NCI-H2196 (cell line): Measurements from ENCODE around the gene GGTLC2.
A peak's percentile ranks its signal among the peaks of the same experiment; 100 is the strongest.
"Not testable (repeated sequence)": the region's sequence is repeated elsewhere in the genome, so short reads cannot be mapped to it uniquely, and the experiment has no call there.

ENCODE experiments used
- DNase-seq: peaks from one replicate; lab custom pipeline; 2025; ENCODE audit not compliant: unreplicated experiment; lab: John Stamatoyannopoulos, UW

GGTLC2 gene

DNA sequence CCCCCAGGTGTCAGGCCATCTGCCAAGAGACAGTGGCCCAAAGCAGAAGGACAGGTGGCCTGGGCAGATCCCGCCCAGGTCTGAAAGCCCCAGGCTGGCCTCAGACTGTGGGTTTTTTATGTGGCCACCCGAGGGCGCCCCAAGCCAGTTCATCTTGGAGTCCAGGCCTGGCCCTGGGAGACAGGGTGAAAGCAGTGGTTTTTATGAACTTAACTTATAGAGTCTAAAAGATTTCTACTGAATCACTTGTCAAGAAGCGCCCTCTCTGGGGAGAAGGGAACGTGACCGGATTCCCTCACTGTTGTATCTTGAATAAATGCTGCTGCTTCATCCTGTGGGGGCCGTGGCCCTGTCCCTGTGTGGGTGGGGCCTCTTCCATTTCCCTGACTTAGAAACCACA lies 8.2 kb upstream of the GGTLC2 start:
- not testable (repeated sequence) for DNase-seq

DNA sequence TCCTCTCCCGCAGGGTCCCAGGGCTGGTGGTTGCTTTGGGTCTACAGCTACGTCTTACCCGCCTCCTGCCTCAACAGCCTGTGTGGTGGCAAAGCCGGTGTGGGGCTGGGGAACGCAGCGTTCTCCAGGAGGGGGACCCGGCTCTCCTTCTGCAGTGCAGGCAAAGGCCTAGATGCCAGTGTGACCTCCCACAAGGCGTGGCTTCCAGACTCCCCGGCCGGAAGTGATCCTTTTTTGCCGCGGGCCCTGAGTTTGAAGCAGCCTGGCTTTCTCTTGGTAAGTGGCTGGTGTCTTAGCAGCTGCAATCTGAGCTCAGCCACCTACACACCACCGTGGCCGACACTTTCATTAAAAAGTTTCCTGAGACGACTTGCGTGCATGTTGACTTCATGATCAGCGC lies 6.1 kb upstream of the GGTLC2 start:
- not testable (repeated sequence) for DNase-seq

DNA sequence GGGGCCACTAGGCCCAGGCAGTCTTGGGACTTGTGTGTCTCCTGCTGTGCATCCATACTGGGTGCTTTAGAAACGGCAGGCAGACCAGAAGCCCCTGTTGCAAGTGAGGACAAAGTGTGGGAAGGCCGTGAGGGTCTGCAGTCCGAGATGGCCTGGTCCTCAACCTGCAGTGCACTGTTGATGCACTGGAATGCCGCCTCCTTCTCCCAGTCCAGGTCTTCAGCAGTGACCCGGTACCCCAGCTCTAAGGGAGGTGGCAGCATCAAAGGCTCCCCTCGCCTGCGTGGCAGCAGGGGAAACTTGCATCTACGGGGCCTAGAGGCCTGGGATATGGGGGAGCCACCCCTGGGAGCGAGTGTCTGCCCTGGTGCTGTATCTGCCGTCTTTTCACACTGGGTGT lies 2.2 kb upstream of the GGTLC2 start:
- DNase-seq = not testable (repeated sequence)

DNA sequence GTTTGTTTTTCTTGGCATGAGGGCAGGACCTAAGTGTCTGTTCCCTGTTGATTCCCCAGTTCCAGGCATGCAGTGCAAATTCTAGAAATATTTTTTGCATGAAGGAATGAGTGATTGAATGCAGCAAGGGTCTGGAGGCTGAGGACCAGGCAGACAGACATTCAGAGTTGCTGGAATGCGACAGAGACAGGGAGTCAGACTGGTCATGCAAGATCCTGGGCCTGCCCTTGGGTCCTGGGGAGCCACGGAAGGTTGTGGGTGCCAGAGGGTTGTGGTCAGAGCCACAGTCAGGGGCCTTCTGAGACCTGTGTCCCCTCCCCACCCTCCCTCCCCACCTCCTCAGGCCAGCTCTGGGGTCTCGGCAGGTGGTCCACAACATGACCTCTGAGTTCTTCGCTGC lies 1.6 kb downstream of the GGTLC2 start:
- not testable (repeated sequence) for DNase-seq

DNA sequence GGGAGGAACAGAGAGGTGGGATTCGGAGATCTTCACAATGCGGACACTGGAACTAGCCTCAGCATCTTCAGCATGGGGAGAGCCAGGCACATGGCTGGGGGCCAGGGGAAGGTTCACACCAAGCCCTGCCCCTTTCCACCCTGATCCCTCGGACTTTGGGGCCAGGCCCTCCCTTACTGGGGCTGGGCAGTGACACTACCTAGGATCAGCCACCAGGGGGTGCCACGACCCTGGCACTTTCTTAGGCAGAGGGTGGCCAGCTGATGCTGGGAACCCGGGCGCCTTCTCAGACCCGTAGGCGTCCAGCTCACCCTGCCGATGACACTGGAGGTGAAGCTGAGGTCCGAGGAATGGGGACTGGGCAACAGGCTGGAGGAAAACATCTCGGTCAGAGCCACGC lies 3.5 kb downstream of the GGTLC2 start:
- not testable (repeated sequence) for DNase-seq

DNA sequence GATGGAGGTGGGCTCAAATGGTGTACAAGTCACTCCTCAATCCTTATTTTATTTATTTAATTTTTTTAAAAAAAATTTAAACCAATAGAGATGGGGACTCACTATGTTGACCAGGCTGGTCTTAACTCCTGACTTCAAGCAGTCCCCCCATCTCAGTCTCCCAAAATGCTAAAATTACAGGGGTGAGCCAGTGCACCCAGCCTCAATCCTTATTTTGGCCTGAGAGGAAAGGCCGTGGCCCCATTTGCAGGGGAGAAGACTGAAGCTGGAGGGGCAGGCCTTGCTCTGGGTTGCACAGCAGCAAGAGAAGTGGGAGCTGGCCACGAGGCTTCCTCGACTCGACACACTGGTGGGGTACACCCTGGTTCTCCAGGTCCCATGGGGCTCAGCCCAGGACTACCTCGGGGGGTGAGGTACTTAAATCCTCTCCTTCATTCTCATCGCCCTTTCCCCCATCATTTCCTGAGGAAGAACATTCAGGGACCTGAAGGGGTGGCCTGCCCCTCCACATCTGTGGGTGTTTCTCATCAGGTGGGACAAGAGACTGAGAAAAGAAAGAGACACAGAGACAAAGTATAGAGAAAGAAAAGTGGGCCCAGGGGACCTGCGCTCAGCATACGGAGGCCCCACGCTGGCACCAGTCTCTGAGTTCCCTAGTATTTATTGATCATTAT lies 4.6 kb downstream of the GGTLC2 start:
- DNase-seq = not testable (repeated sequence)

DNA sequence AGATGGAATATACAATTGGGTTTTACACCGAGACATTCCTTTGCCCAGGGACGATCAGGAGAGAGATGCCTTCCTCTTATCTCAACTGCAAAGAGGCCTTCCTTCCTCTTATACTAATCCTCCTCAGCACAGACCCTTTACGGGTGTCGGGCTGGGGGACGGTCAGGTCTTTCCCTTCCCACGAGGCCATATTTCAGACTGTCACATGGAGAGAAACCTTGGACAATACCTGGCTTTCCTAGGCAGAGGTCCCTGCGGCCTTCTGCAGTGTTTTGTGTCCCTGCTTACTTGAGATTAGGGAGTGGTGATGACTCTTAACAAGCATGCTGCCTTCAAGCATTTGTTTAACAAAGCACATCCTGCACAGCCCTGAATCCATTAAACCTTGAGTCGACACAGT lies 5.3 kb downstream of the GGTLC2 start:
- DNase-seq = not testable (repeated sequence)

DNA sequence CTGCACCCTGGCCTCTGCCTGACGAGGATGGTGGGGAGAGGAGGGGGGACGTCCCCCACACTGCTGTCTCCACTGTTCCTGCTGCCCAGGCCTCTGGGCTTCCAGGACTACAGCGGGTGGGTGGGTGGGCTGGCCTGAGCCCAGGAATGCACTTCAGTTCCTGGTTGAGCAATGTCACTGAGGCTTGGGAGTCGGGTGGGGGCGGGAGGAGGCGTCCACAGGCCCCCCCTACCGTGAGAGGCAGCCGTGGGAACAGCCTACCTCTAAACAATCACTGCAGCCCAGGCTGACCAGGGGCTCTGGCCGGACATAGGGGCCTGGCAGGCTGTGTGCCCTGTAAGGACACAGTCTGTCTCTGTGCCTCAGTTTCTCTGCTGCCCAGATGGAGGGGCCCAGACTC lies 6.0 kb downstream of the GGTLC2 start:
- DNase-seq = not testable (repeated sequence)

DNA sequence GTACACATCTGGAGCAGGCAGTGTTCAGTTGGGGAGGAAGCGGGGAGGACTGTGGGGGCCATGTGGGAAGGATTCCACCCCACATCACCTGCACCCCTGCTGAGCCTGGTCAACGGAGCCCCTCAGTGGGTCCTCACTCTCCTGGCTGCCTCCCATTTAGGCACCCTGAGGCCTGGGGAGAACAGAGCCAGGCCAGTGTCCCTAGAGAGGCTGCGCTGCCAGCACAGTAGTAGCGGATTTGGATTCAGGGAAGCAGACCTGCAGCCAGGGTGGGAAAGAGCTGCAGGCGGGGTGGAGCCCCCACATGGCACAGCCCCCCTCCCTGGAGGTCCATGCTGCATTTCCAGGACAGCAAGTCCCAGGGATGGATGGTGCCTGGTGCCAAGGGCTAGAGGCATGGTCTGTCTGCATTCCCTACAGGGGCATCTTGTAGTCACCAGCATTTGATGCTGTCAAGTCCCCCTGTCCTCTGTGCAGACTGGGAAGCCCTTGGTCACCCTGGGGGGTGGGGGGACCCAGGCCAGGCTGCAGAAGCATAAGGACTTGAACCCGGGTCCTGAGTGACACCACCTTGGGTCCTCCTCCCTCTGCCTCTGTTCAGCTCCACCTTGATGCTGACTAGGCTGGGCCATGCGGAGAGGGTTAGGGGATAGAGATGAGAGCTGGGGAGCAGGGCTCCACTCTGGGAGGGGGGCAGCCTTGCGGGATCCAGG lies 6.5 kb downstream of the GGTLC2 start:
- DNase-seq = not testable (repeated sequence)

DNA sequence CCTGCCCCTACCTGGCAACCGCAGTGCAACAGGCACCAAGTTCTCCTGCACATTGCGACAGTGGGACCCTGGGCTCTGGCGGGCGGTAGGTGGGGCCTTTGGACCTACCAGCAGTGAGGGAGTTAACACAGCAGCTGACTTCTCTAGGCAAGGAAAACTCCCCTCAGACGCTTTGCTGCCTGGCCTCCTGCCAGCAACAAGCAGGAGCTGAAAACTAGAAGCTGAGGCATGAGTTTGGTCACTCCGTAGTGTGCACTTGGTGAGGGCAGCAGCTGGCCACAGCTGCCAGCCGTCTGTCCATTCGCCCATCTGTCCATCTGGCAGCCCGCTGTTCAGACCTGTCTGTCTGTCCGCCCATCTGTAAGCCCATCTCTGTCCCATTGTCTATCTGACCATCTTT lies 7.2 kb downstream of the GGTLC2 start:
- not testable (repeated sequence) for DNase-seq

DNA sequence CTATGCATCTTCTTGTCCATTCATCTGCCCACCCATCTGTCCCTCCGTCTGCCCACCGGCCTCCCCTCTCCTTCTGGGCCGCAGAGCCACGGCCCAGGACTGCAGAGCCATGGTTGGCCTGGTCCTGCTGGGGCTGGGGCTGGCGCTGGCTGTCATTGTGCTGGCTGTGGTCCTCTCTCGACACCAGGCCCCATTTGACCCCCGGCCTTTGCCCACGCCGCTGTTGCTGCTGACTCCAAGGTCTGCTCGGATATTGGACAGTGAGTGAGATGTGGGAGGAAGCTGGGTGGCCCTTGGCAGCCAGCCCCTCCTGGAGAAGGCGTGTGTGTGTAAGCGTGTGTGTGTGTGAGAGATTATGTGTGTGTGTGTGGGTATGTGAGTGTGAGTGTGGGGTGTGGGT lies 7.7 kb downstream of the GGTLC2 start:
- DNase-seq = not testable (repeated sequence)

DNA sequence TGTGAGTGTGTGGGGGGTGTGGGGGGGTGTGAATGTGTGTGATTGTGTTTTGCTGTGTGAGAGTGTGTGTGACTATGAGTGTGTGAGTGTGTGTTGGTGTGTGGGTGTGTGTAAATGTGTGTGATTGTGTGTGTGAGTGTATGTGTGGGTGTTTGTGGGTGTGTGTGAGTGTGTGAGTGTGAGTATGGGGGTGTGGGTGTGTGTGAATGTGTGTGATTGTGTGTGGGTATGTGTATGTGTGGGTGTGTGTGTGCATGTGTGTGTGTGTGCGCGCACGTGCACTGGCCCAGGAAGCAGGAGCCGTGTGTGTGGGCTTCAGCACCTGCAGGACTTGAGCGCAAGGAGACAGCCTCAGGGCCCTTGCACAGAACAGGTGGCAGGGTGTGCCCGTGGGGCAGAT lies 8.2 kb downstream of the GGTLC2 start:
- DNase-seq = not testable (repeated sequence)

DNA sequence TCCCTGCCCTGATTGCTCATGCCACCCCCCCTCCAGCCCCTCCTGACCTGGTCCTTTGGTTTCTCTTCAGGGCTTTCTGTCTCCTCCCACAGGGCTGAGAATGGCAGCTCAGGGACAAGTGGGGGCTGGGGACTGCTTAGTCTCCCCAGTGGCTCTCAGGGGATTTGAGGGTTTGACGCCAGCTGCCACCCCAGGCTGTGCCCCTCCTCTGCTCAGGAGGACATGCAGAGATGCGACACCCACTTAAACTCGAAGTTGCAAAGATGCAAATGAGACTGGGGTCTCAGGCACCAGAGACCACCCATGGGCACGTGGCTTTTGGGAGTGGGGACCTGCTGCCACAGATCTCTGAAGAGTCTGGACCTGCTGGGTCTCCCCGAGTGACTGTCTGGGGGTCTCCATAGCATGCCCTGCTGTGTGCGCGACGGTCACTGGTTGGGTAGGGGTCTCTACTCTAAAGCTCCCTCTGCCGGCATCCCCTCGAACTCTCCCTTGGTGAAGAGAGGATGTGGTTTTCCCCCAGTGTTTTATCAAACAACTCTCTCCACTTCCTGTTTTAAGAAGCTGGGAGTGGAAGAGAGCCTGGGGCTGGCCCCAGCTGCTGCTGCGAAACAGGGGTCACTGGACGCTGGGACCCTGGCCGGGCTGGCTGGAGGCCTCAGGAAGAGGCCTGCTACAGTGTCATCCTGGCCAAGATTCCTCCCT lies 9.4 kb downstream of the GGTLC2 start:
- not testable (repeated sequence) for DNase-seq

DNA sequence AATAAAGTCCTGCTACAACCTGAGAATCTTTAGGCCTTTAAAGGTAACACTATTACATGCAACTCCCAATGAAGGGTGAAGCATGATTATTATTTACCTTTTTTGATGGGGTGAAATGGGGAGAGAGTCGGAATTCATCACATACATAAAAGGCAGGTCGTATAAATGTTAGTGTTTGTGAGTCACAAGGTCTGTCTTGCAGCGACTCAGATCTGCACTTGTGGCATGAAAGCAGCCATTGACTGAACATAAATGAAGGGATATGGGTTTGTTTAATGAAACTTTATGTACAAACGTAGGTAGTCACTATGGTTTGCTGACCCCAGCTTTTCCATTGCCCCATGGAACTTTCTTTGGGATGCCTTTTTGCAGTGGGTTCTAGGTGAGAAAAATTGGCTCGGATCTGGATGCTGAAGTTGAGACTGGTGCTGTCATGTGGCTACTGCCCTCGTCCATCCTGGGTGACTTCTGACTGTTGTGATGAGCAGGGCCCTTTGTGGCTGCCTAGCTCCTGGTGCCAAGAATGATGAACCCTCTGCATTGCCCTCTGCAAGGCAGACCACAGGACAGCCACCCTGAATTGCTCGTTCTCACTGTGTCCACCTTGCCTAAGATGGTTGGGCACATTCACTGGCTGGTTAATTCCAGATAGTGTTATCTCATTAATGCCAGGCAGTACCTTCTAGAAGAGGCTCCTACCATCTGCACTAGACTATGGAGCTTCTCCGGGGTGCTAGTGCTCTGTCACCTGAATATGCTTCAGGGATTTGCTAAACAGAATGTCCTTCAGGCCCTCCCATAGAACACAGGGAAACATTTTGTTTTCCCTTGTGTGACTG lies 11.3 kb downstream of the GGTLC2 start:
- DNase-seq = no peak

DNA sequence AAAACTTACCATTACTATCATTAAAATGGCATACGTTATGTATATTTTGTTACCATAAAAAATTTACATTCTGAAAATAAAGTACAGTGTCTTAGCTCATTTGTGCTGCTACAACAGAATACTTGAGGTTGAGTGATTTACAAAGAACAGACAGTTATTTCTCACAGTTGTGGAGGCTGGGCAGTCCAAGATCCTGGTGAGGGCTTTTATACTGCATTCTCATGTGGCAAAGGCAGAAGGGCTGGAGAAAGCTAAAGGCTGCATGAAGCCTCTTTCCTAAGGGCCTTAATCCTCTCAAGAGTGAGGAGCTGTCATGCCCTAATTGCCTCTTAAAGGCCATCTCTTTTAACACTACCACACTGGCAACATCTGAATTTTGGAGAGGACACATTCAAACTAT lies 13.3 kb downstream of the GGTLC2 start:
- DNase-seq = no peak

DNA sequence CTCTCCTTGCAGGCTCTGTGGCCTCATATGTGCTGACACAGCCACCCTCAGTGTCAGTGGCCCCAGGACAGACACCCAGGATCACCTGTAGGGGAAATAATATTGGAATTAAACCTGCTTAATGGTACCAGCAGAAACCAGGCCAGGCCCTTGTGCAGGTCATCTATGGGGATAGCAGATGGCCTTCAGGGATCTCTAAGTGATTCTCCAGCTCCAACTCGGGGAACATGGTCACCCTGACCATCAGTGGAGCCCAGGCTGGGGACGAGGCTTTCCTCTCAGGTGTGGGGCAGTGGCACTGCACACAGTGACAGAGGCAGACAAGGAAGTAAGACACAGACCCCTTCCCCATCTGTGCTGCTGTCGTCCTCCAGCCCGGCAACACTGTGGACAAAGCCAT lies 16.9 kb downstream of the GGTLC2 start:
- DNase-seq = no peak

DNA sequence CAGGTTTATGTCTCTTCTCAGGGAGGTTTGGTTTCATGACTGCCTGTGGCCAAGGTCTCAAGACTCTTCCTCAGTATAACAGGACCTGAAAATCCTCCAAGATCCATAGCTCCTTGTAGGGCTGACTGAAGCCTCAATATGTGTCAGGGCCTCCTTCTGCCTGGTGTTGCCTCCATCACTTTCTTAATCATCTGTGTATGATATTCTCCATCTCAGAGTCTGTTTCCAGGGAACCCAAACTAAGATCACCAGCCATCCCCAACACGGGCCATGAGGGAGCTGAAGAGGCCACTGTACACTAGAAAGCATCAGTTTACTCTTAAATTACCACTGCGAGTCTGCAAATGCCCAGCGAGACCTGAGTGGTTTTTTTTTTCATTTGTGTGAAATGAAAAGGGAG lies 17.7 kb downstream of the GGTLC2 start:
- no peak for DNase-seq

DNA sequence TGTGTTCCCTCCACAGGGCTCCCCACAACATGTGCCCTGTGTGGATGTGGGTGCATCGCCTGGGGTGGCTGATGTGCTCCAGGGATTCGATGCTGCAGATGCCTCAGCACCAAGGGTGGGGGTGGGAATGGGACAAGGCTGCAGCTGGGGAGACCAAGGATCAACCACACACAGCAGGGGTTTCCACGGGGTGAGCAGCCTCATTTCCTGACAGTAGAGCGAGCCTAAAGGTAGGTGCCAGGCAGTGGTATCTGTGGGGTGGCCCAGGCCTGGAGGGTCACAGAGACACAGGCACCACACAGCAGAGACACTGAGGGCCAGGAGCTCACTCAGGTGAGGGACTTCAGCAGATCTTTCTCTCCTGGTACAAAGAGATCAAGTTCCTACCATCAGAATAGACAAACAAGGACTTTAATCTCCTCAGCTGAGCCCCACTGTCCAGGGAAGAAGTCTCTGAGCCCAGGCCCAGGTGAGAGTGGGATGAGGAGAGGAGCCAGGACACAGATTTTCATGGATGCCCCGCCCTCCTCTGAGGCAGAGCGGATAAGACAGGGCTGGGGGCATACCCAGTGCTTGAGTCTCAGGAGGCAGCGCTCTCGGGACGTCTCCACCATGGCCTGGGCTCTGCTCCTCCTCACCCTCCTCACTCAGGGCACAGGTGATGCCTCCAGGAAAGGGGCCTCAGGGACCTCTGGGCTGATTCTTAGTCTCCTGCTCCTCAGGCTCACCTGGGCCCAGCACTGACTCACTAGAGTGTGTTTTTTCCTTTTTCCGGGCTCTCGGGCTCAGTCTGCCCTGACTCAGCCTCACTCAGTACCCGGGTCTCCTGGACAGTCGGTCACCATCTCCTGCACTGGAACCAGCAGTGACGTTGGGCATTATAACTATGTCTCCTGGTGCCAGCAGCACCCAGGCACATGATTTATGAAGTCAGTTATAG lies 19.7 kb downstream of the GGTLC2 start:
- DNase-seq = no peak

DNA sequence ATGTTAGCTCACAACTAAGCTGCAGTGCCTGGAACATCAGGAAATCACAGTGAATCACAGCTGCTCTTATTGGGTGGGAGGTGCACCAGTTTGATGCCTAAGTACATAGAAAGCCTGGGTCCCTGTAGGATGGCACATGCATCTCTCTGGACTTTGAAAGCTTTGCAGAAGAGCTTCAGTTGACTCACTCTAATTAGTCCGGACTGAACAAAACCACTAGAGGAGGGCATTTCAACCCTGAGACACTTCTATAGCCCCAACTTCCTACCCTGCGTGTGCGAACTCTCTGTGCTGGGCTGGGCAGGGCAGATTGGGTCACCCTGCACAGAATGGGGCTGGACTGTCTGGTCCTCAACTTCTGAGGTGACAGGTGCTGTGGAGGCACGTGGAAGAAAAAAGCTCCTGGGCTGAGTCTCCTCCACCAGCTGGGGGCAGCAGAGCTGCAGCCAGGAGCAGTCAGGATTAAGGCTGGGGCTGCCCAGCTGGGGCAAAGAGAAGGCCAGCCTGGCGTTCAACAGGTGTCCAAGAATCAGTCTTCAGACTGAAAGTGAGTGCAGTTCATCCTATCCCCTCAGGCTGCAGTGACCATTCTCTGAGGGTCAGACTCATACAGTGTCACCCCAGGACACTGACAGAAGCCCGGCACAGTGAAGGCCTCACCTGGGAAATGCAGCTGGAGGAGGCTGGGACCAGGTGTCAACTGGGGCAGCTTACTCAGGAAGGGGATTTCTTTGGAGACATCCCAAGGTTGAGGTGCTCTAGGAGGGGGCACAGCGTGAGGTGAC lies 22.1 kb downstream of the GGTLC2 start:
- peak; percentile 20 for DNase-seq
